Naive thymus-derived CD4-positive, alpha-beta T cell (primary cell): ENCODE measurements around the gene AGPAT4. TPM values are rescaled to one million over a fixed set of nuclear protein-coding genes. Genes with fewer than 3 reads are reported as not detected.

Experiments
- ATAC-seq: fragments of 150-1000 bp; cut with Tn5 transposase; 2 replicates; pipeline ENCODE4 v1.10.0; 2021; ENCODE audit warnings: mild to moderate bottlenecking, moderate library complexity
- CTCF ChIA-PET: fragments of 350-600 bp; sonication (Branson Sonifier 250); formaldehyde crosslinking; loops from one replicate; lab custom pipeline; 2021; ENCODE audit warnings: antibody characterized with exemption; lab: Charles Lee
- POLR2A ChIA-PET: fragments of 350-600 bp; sonication (Branson Sonifier 250); formaldehyde crosslinking; loops from one replicate; lab custom pipeline; 2021; ENCODE audit warnings: antibody characterized with exemption, inconsistent platforms; lab: Charles Lee
- DNase-seq, 9 donors: peaks; one replicate each; pipeline versions ENCODE4 v3.0.0 to v3.0.0-alpha.2; 2020 to 2022; ENCODE audit warnings: mixed read lengths in 1 of 9
- H3K27ac ChIP-seq: one replicate; pipeline ENCODE4 v1.7.0; 2013; ENCODE audit warnings: mild to moderate bottlenecking, low read depth, low read length, moderate library complexity
- H3K27me3 ChIP-seq, 2 donors: one replicate each; pipeline ENCODE4 v1.7.0; 2013; ENCODE audit warnings: low read length in 2 of 2, mild to moderate bottlenecking in 2 of 2, moderate library complexity in 2 of 2; ENCODE audit not compliant: control insufficient read depth in 2 of 2, insufficient read depth in 2 of 2
- H3K36me3 ChIP-seq, 3 experiments: 1 replicate in 2 of 3; 2 replicates in 1 of 3; pipeline ENCODE4 v1.7.0; 2013; ENCODE audit warnings: low read length in 3 of 3, mild to moderate bottlenecking in 3 of 3, moderate library complexity in 1 of 3; ENCODE audit not compliant: insufficient read depth in 3 of 3, control insufficient read depth in 2 of 3
- H3K4me1 ChIP-seq, 2 donors: one replicate each; pipeline ENCODE4 v1.7.0; 2013; ENCODE audit warnings: low read length in 2 of 2, mild to moderate bottlenecking in 2 of 2, moderate library complexity in 1 of 2; ENCODE audit not compliant: control insufficient read depth in 2 of 2, insufficient read depth in 2 of 2
- H3K4me3 ChIP-seq: 2 replicates; pipeline ENCODE4 v1.7.0; 2013; ENCODE audit warnings: mild to moderate bottlenecking, low read length
- H3K9me3 ChIP-seq, 3 experiments: 1 replicate in 2 of 3; 2 replicates in 1 of 3; pipeline ENCODE4 v1.7.0; 2013; ENCODE audit warnings: low read length in 3 of 3; ENCODE audit not compliant: control insufficient read depth in 2 of 3
- H3K27ac Mint-ChIP-seq, 9 donors: one replicate each; pipeline ENCODE4 v1.8.0; 2020 to 2022; ENCODE audit warnings: mixed read lengths in 9 of 9, mild to moderate bottlenecking in 8 of 9, moderate library complexity in 5 of 9, inconsistent platforms in 2 of 9
- H3K27me3 Mint-ChIP-seq, 5 donors: one replicate each; pipeline ENCODE4 v1.8.0; 2021 to 2022; ENCODE audit warnings: mixed read lengths in 5 of 5, mild to moderate bottlenecking in 1 of 5
- H3K36me3 Mint-ChIP-seq, 5 donors: one replicate each; pipeline ENCODE4 v1.8.0; 2020 to 2022; ENCODE audit warnings: mixed read lengths in 5 of 5, mild to moderate bottlenecking in 3 of 5, inconsistent platforms in 1 of 5
- H3K4me1 Mint-ChIP-seq, 7 donors: one replicate each; pipeline ENCODE4 v1.8.0; 2020 to 2022; ENCODE audit warnings: mixed read lengths in 7 of 7, mild to moderate bottlenecking in 3 of 7, inconsistent platforms in 1 of 7
- H3K4me3 Mint-ChIP-seq, 10 donors: one replicate each; pipeline ENCODE4 v1.8.0; 2020 to 2022; ENCODE audit warnings: mild to moderate bottlenecking in 10 of 10, mixed read lengths in 10 of 10, moderate library complexity in 6 of 10, inconsistent platforms in 2 of 10
- H3K9me3 Mint-ChIP-seq, 11 donors: one replicate each; pipeline ENCODE4 v1.8.0; 2020 to 2022; ENCODE audit warnings: mixed read lengths in 11 of 11, mild to moderate bottlenecking in 4 of 11, inconsistent platforms in 1 of 11, moderate library complexity in 1 of 11
- intact Hi-C, 2 donors: fragments of 100-400 bp; cut with micrococcal nuclease; formaldehyde crosslinking; loops; one replicate each; pipeline ENCODE4 v1.15.1; 2023
- polyA plus RNA-seq, 2 donors: library from polyadenylated mRNA; unstranded; fragments of 300-500 nt; fragmentation: Illumina TruSeq; gene quantifications; one replicate each; pipeline ENCODE4 v1.2.3, GENCODE V29; 2021
- total RNA-seq, 6 experiments: library from RNA in 5 of 6; stranded (reverse) in 5 of 6; gene quantifications; 1 replicate in 5 of 6; 2 replicates in 1 of 6; pipeline ENCODE4 v1.2.3 and lab custom pipeline; 2021 to 2026

Gene AGPAT4
- total and polyA plus RNA-seq, 7 experiments from 2014 or later, result 1.1 to 16.2 (median 2.4) TPM

DNA sequence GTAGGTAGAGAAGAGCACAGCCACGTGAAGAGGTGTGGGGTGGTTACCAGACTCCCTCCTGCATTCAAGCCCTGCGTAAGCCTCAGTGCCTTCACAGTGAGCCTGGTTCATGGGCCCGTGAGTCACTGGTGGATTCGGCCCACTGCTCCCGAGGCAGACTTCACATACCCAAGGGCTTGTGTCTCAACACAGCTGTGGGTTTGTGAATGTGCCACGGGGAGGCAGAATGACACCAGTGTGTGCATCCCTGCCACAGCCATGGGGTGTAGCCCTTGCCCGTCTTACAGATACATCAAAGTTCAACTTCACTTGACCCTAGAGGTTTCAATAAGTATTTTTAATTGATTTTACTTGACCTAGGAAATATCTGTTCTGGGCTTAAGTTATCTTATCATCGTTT lies 173.8 kb downstream of the AGPAT4 start:
- Histone ChIP-seq H3K27ac (no peak overlapping the region), H3K4me1 (no peaks in the 10 kb centered on the region), H3K9me3 (no peaks in the 10 kb centered on the region), H3K27me3 (no peaks in the 10 kb centered on the region), H3K36me3 (peaks cover 9 to 36% (median 20%) of the 10 kb centered on the region in 3 experiments), H3K4me3 (no peak overlapping the region)
- H3K27me3 Mint-ChIP-seq, result no peaks in the 10 kb centered on the region
- intact Hi-C loops, result loop anchor here (2.0 to 10.0 kb wide), 2 partner anchors 165 to 271 kb away; no protein-coding TSS in a partner anchor
- ChIA-PET POLR2A (no interaction called here), CTCF (no interaction called here)
- H3K36me3 Mint-ChIP-seq, result peaks cover 17 to 53% (median 39%) of the 10 kb centered on the region in 5 donors
- no peak overlapping the region for H3K27ac Mint-ChIP-seq
- H3K9me3 Mint-ChIP-seq, result no peaks in the 10 kb centered on the region
- H3K4me1 Mint-ChIP-seq, result no peaks in the 10 kb centered on the region
- ATAC-seq, result no peak
- no peak for DNase-seq
- no peak overlapping the region for H3K4me3 Mint-ChIP-seq

GRCh38 chr6:161095916-161096315 lies 177.9 kb downstream of the AGPAT4 start:
- Mint-ChIP-seq H3K27ac (peak overlapping the region in 1 of 9 donors; percentile 46), H3K4me3 (no peak overlapping the region), H3K9me3 (no peaks in the 10 kb centered on the region), H3K36me3 (peaks cover 13 to 57% (median 37%) of the 10 kb centered on the region in 5 donors), H3K27me3 (no peaks in the 10 kb centered on the region), H3K4me1 (no peaks in the 10 kb centered on the region)
- H3K9me3 ChIP-seq, result no peaks in the 10 kb centered on the region
- DNase-seq (no peak), ATAC-seq (no peak)
- peaks cover 18 to 38% (median 26%) of the 10 kb centered on the region in 3 experiments for H3K36me3 ChIP-seq
- intact Hi-C loops, result no loop called here
- H3K27ac ChIP-seq, result no peak overlapping the region
- no peak overlapping the region for H3K4me3 ChIP-seq
- no peaks in the 10 kb centered on the region for H3K27me3 ChIP-seq
- CTCF ChIA-PET, result interaction anchor here (0.6 kb wide), 1 partner anchor 24 kb away, joined by 3 read pairs; no protein-coding TSS in a partner anchor
- H3K4me1 ChIP-seq, result no peaks in the 10 kb centered on the region
- POLR2A ChIA-PET, result no interaction called here

DNA sequence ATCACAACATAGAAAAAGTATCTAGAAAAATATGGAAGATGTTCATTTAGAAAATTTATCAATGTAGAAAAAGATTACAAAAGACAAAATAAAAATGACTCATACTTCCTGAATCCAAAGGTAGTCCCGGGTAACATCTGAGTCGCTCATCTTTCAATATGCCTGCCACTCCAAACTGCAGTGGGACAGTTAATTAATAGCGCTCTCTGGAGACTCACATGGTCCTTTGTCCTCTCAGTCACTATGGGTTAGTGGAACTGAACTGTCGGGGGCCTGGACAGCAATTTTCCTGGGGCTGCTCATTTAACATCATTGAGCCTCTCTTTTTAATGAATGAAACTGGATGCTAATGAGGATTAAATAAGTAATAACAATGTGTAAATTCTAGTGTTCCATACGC lies 178.9 kb downstream of the AGPAT4 start:
- Histone ChIP-seq H3K9me3 (no peaks in the 10 kb centered on the region), H3K36me3 (peaks cover 18 to 46% (median 26%) of the 10 kb centered on the region in 3 experiments), H3K27me3 (no peaks in the 10 kb centered on the region), H3K4me1 (no peaks in the 10 kb centered on the region), H3K27ac (no peak overlapping the region), H3K4me3 (no peak overlapping the region)
- DNase-seq, result no peak
- CTCF ChIA-PET, result no interaction called here
- Mint-ChIP-seq H3K36me3 (peaks cover 13 to 63% (median 37%) of the 10 kb centered on the region in 5 donors), H3K27me3 (no peaks in the 10 kb centered on the region), H3K4me3 (no peak overlapping the region), H3K27ac (peak overlapping the region in 2 of 9 donors; percentile 9 to 30), H3K4me1 (no peaks in the 10 kb centered on the region), H3K9me3 (no peaks in the 10 kb centered on the region)
- ATAC-seq, result no peak
- POLR2A ChIA-PET, result no interaction called here
- intact Hi-C loops, result no loop called here

- H3K4me1 ChIP-seq, result no peaks in the 10 kb centered on the region
- DNase-seq, result no peak
- no peak overlapping the region for H3K4me3 Mint-ChIP-seq
- no peaks in the 10 kb centered on the region for H3K9me3 Mint-ChIP-seq
- H3K36me3 ChIP-seq, result peaks cover 24 to 59% (median 29%) of the 10 kb centered on the region in 3 experiments
- H3K36me3 Mint-ChIP-seq, result peaks cover 17 to 64% (median 38%) of the 10 kb centered on the region in 5 donors
- no peaks in the 10 kb centered on the region for H3K27me3 ChIP-seq
- H3K4me1 Mint-ChIP-seq, result no peaks in the 10 kb centered on the region
- ATAC-seq, result no peak
- H3K27ac ChIP-seq, result no peak overlapping the region
- no peak overlapping the region for H3K4me3 ChIP-seq
- H3K9me3 ChIP-seq, result no peaks in the 10 kb centered on the region
- no peaks in the 10 kb centered on the region for H3K27me3 Mint-ChIP-seq
- intact Hi-C loops, result no loop called here
- CTCF ChIA-PET, result no interaction called here
- peak overlapping the region in 1 of 9 donors; percentile 48 for H3K27ac Mint-ChIP-seq
- POLR2A ChIA-PET, result no interaction called here
These were observed 181.7 kb downstream of the AGPAT4 start for GRCh38 chr6:161091972-161092701.

DNA sequence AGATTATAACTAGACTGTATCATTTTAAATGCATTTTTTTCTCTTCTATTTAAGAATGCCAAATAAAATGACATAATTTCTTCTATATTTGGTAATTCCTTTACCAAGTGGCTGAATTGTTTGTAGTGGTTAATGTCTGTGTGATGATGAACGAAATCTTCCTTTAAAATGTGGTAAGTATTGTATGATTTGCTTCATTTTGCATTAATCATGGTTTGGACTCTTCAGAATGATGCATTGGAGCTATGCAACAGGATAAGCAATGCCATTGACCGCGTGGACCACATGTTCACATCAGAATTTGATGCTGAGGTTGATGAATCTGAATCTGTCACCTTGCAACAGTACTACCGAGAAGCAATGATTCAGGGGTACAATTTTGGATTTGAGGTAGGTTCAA lies 182.7 kb downstream of the AGPAT4 start:
- ChIA-PET POLR2A (no interaction called here), CTCF (no interaction called here)
- Mint-ChIP-seq H3K4me1 (no peaks in the 10 kb centered on the region), H3K9me3 (no peaks in the 10 kb centered on the region), H3K27ac (no peak overlapping the region), H3K36me3 (peaks cover 17 to 65% (median 35%) of the 10 kb centered on the region in 5 donors), H3K27me3 (no peaks in the 10 kb centered on the region), H3K4me3 (no peak overlapping the region)
- intact Hi-C loops, result no loop called here
- Histone ChIP-seq H3K9me3 (no peaks in the 10 kb centered on the region), H3K27ac (no peak overlapping the region), H3K4me3 (no peak overlapping the region), H3K4me1 (no peaks in the 10 kb centered on the region), H3K36me3 (peaks cover 21 to 69% (median 29%) of the 10 kb centered on the region in 3 experiments), H3K27me3 (no peaks in the 10 kb centered on the region)
- ATAC-seq (no peak), DNase-seq (no peak)

DNA sequence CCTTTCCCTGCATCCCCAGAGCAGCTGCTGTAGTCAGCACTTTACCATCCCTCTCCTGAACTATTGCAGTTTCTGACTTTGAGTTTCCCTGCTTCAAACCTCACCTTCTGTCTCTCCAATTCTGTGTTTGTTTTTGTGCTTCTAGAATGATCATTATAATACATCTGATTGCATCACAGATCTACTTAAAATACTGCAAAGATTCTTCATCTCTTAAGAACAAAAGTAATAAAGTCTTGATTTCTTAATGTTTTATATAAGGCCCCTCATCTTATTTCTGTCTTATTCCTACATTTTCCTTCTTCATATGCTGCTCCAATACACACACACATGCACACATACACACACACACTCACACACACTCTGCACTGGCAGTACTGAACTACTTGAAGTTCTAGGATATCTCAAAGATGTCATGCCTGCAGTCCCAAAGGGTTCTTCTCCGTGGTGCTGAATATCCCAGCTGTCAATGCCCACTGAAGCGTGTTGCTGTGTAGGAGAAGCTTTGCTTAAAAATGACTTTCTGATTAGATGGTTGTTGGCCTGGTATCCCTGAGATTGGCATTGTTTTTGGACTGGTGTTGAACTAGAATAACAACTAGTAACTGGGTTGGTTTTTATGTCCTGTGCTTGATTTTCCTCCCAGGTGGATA lies 185.1 kb downstream of the AGPAT4 start:
- ChIA-PET POLR2A (no interaction called here), CTCF (interaction anchor here (0.6 kb wide), 1 partner anchor 101 kb away, joined by 4 read pairs; no protein-coding TSS in a partner anchor)
- Histone ChIP-seq H3K36me3 (peaks cover 20 to 86% (median 21%) of the 10 kb centered on the region in 3 experiments), H3K9me3 (no peaks in the 10 kb centered on the region), H3K4me3 (no peak overlapping the region), H3K27ac (no peak overlapping the region), H3K27me3 (no peaks in the 10 kb centered on the region), H3K4me1 (no peaks in the 10 kb centered on the region)
- Mint-ChIP-seq H3K27ac (no peak overlapping the region), H3K36me3 (peaks cover 15 to 68% (median 34%) of the 10 kb centered on the region in 5 donors), H3K4me1 (peaks cover 0 to 7% (median 0%) of the 10 kb centered on the region in 7 donors), H3K9me3 (no peaks in the 10 kb centered on the region), H3K4me3 (no peak overlapping the region), H3K27me3 (no peaks in the 10 kb centered on the region)
- intact Hi-C loops, result no loop called here
- ATAC-seq, result no peak
- DNase-seq, result no peak
